Amniotic epithelial cell (primary cell): ENCODE results near the gene SLC30A9.

ENCODE experiments used
- DNase-seq: peaks from one replicate; pipeline ENCODE4 v3.0.0-alpha.2; 2010; ENCODE audit warnings: low read depth

Gene SLC30A9

GRCh38 chr4:41990365-41991111 is at the start of gene SLC30A9:
Gene SLC30A9 (plus strand): TSS chr4:41990530. CDS start chr4:41990652, 122 bp downstream.
- peak; percentile 92 for DNase-seq

GRCh38 chr4:41940834-41941233 is 49.5 kb upstream of the SLC30A9 start:
- no peak for DNase-seq

- no peak for DNase-seq
Measured at GRCh38 chr4:41943506-41943905, 46.8 kb upstream of the SLC30A9 start.

GRCh38 chr4:41944089-41944488 is 46.2 kb upstream of the SLC30A9 start:
- no peak for DNase-seq

- no peak for DNase-seq
Measured at GRCh38 chr4:41949531-41949930, 40.8 kb upstream of the SLC30A9 start.

- peak; percentile 35 for DNase-seq
Measured at GRCh38 chr4:41957634-41958033, 32.7 kb upstream of the SLC30A9 start.

- DNase-seq = peak; percentile 31
Measured at GRCh38 chr4:41963105-41963504, 27.2 kb upstream of the SLC30A9 start.

GRCh38 chr4:41964401-41964800 is 25.9 kb upstream of the SLC30A9 start:
- DNase-seq = no peak

- no peak for DNase-seq
Measured at GRCh38 chr4:41967392-41967791, 22.9 kb upstream of the SLC30A9 start.

- DNase-seq = no peak
Measured at GRCh38 chr4:41969671-41970070, 20.7 kb upstream of the SLC30A9 start.

- DNase-seq = no peak
Measured at GRCh38 chr4:41975341-41975740, 15.0 kb upstream of the SLC30A9 start.

GRCh38 chr4:41976775-41977516 is 13.4 kb upstream of the SLC30A9 start:
- DNase-seq = no peak

GRCh38 chr4:41977709-41978108 is 12.6 kb upstream of the SLC30A9 start:
- DNase-seq = no peak

GRCh38 chr4:41981456-41981855 is 8.9 kb upstream of the SLC30A9 start, which contains the start of gene DCAF4L1:
Gene DCAF4L1 (plus strand): TSS chr4:41981756. CDS start chr4:41981793, 37 bp downstream.
- no peak for DNase-seq

- no peak for DNase-seq
Measured at GRCh38 chr4:41982716-41983115, 7.6 kb upstream of the SLC30A9 start.

- DNase-seq = no peak
Measured at GRCh38 chr4:41985151-41985550, 5.2 kb upstream of the SLC30A9 start.

- no peak for DNase-seq
Measured at GRCh38 chr4:41989994-41990364, 351 bp upstream of the SLC30A9 start.

GRCh38 chr4:41991916-41992767 is 1.8 kb downstream of the SLC30A9 start:
- DNase-seq = peak; percentile 35

- DNase-seq = no peak
Measured at GRCh38 chr4:41992967-41993857, 2.9 kb downstream of the SLC30A9 start.

- no peak for DNase-seq
Measured at GRCh38 chr4:41994461-41994985, 4.2 kb downstream of the SLC30A9 start.

- DNase-seq = no peak
Measured at GRCh38 chr4:41998019-41998418, 7.7 kb downstream of the SLC30A9 start.
